G401 (cell line): Measurements from ENCODE around the gene SUPT4H1. TPM values are rescaled to one million over a fixed set of nuclear protein-coding genes. Genes with fewer than 3 reads are reported as not detected.

Experiments
- DNase-seq: peaks from one replicate; pipeline ENCODE4 v3.0.0-alpha.2; 2015; ENCODE audit warnings: low spot score
- in situ Hi-C: cut with HindIII; loops from 2 replicates; pipeline ENCODE4 v1.10.0; 2016; ENCODE audit warnings: low sequenced_read_pairs, mixed read lengths
- total RNA-seq: library from RNA; depleted of rRNA; stranded (reverse); fragments of >200 nt; shearing (Covaris generic); gene quantifications from 2 replicates; pipeline ENCODE4 v1.2.3, GENCODE V29; 2014

The SUPT4H1 gene
- total RNA-seq, 1 experiment from 2014 or later = 58.7 TPM

GRCh38 chr17:58333736-58334207, 18.2 kb downstream of the SUPT4H1 start:
- DNase-seq = no peak
- in situ Hi-C loops = no loop called here

- in situ Hi-C loops = no loop called here
- no peak for DNase-seq
Observed at GRCh38 chr17:58332778-58333735, 18.9 kb downstream of the SUPT4H1 start.

GRCh38 chr17:58331815-58332777, 19.9 kb downstream of the SUPT4H1 start:
- in situ Hi-C loops = no loop called here
- no peak for DNase-seq

GRCh38 chr17:58330997-58331814, 20.8 kb downstream of the SUPT4H1 start:
- DNase-seq = no peak
- in situ Hi-C loops = no loop called here

GRCh38 chr17:58330538-58330996, 21.4 kb downstream of the SUPT4H1 start:
- DNase-seq = no peak
- in situ Hi-C loops = no loop called here

- in situ Hi-C loops = no loop called here
- no peak for DNase-seq
Observed at GRCh38 chr17:58329810-58330537, 22.0 kb downstream of the SUPT4H1 start.

- peak; percentile 37 for DNase-seq
- in situ Hi-C loops = no loop called here
Observed at GRCh38 chr17:58329035-58329809, 22.8 kb downstream of the SUPT4H1 start.

- in situ Hi-C loops = no loop called here
Observed at GRCh38 chr17:58328195-58329034, 23.6 kb downstream of the SUPT4H1 start, which contains the start of gene TSPOAP1. TSPOAP1 (minus strand) TSS chr17:58328795; CDS start chr17:58327920, 875 bp downstream.

GRCh38 chr17:58327363-58328194, 24.4 kb downstream of the SUPT4H1 start:
- DNase-seq = peak; percentile 29
- in situ Hi-C loops = no loop called here

More at GRCh38 chr17:58328195-58329034, 23.6 kb downstream of the SUPT4H1 start, which contains the start of gene TSPOAP1:
- DNase-seq = peak; percentile 87

- in situ Hi-C loops = no loop called here
- peak; percentile 21 for DNase-seq
Observed at GRCh38 chr17:58326609-58327362, 25.2 kb downstream of the SUPT4H1 start.

- in situ Hi-C loops = no loop called here
- DNase-seq = peak; percentile 51
Observed at GRCh38 chr17:58325976-58326468, 26.0 kb downstream of the SUPT4H1 start.

- in situ Hi-C loops = no loop called here
- peak; percentile 79 for DNase-seq
Observed at GRCh38 chr17:58325289-58325726, 26.7 kb downstream of the SUPT4H1 start.

GRCh38 chr17:58324409-58325288, 27.4 kb downstream of the SUPT4H1 start:
- DNase-seq = peak; percentile 70

GRCh38 chr17:58324056-58324408, 28.0 kb downstream of the SUPT4H1 start:
- in situ Hi-C loops = no loop called here

More at GRCh38 chr17:58324409-58325288, 27.4 kb downstream of the SUPT4H1 start:
- in situ Hi-C loops = no loop called here

More at GRCh38 chr17:58324056-58324408, 28.0 kb downstream of the SUPT4H1 start:
- DNase-seq = no peak
